Measurements from ENCODE around the gene FAM174A.

The FAM174A gene

DNA sequence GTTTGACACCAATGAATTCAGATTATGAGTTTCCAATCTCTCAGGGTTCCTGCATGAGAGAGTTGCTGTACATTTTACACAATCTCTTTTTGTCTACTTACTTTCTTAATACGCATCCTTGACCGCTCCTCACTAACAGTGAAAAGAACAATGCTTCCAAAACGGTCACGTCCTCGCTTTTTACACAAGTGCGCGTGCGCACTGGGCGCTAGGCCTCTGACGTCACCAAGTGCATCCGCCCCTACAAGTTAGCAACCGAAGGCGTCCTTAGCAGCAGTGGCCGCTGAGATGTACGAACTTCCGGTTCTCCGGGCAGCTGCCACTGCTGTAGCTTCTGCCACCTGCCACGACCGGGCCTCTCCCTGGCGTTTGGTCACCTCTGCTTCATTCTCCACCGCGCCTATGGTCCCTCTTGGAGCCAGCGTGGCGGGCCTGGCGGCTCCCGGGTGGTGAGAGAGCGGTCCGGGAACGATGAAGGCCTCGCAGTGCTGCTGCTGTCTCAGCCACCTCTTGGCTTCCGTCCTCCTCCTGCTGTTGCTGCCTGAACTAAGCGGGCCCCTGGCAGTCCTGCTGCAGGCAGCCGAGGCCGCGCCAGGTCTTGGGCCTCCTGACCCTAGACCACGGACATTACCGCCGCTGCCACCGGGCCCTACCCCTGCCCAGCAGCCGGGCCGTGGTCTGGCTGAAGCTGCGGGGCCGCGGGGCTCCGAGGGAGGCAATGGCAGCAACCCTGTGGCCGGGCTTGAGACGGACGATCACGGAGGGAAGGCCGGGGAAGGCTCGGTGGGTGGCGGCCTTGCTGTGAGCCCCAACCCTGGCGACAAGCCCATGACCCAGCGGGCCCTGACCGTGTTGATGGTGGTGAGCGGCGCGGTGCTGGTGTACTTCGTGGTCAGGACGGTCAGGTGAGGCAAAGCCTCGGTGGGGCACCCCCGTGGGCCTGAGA lies at the start of gene FAM174A:
FAM174A (plus strand) TSS at position 315 of the 946 bp plus-strand sequence; CDS start at position 472, 157 bp downstream.
- Histone ChIP-seq H3K36me3 (ENCODE audit: control insufficient read depth, insufficient read depth, low read length) (no peaks in the 10 kb centered on the region), H3K4me1 (ENCODE audit: control insufficient read depth, insufficient read depth, low read length) (no peaks in the 10 kb centered on the region), H3K4me3 (ENCODE audit: low read depth, low read length) (peak within 1 kb of the TSS; percentile 91), H3K9ac (ENCODE audit: low read depth, low read length) (peak within 1 kb of the TSS; percentile 56), H3K9me3 (ENCODE audit: control insufficient read depth, insufficient read depth, low read length) (no peaks in the 10 kb centered on the region), H3K27me3 (ENCODE audit: control insufficient read depth, insufficient read depth, low read length) (no peaks in the 10 kb centered on the region)

DNA sequence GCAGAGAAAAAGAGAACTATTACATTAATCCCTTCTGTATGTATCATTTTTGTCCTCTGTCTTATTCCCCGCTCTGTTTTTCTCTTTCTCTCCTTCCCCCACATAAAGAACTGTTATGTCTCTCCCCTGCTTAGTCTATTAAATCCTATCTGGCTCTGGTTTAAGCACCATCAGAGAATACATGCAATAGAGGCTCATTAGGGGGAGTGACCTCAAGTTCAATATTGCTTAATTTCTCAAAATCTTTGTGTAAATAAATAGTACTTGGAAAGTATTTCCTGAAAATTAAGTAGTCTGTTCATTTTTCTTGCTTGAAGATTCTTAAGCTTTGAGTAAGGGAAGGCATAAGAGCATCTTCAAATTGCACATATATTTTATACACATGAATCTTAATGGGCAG lies 41.2 kb upstream of the FAM174A start:
- H3K4me3 ChIP-seq (ENCODE audit: low read depth, low read length): no peak overlapping the region
- no peaks in the 10 kb centered on the region for H3K4me1 ChIP-seq (ENCODE audit: control insufficient read depth, insufficient read depth, low read length)
- H3K9ac ChIP-seq (ENCODE audit: low read depth, low read length): no peak overlapping the region
- H3K36me3 ChIP-seq (ENCODE audit: control insufficient read depth, insufficient read depth, low read length): no peaks in the 10 kb centered on the region
- no peaks in the 10 kb centered on the region for H3K9me3 ChIP-seq (ENCODE audit: control insufficient read depth, insufficient read depth, low read length)
- H3K27me3 ChIP-seq (ENCODE audit: control insufficient read depth, insufficient read depth, low read length): no peaks in the 10 kb centered on the region

DNA sequence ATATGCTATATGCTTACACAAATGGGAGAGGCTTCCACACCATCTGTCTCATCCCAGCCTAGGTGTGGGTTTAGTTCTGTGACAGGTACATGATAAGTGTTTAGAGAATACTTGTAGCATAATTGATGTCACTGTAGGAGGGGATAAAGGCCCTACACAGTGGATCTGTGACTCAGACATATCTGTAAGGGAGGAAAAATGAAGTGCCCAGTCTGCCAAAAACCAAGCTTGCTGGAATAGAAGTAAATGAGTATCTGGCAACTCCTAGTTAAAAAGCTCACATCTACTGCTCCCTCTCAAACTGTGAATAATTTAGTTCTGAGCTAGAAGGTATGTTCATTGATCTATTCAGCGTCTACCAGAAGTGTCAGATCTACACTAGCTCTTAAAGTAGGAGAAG lies 38.9 kb upstream of the FAM174A start:
- no peaks in the 10 kb centered on the region for H3K4me1 ChIP-seq (ENCODE audit: control insufficient read depth, insufficient read depth, low read length)
- H3K27me3 ChIP-seq (ENCODE audit: control insufficient read depth, insufficient read depth, low read length): no peaks in the 10 kb centered on the region
- H3K9ac ChIP-seq (ENCODE audit: low read depth, low read length): no peak overlapping the region
- no peaks in the 10 kb centered on the region for H3K36me3 ChIP-seq (ENCODE audit: control insufficient read depth, insufficient read depth, low read length)
- no peaks in the 10 kb centered on the region for H3K9me3 ChIP-seq (ENCODE audit: control insufficient read depth, insufficient read depth, low read length)
- H3K4me3 ChIP-seq (ENCODE audit: low read depth, low read length): no peak overlapping the region

DNA sequence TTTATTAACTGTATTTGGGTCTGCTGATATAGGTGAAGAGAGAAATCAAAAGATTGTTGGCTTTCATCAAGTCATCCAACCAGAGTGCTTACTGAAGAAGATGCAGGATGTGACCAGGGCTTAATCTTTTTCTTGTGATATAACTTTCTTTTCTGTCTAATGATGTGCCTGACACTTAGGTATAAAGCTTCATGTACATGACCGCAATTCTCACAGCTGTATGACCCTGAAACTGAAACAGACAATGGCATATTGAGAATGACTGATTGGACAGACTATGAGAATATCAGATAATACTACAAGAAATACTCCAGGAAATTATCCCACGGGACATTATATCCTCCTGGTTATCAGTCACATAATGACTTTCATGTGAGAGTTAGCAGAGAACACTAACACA lies 32.5 kb upstream of the FAM174A start:
- H3K27me3 ChIP-seq (ENCODE audit: control insufficient read depth, insufficient read depth, low read length): no peaks in the 10 kb centered on the region

DNA sequence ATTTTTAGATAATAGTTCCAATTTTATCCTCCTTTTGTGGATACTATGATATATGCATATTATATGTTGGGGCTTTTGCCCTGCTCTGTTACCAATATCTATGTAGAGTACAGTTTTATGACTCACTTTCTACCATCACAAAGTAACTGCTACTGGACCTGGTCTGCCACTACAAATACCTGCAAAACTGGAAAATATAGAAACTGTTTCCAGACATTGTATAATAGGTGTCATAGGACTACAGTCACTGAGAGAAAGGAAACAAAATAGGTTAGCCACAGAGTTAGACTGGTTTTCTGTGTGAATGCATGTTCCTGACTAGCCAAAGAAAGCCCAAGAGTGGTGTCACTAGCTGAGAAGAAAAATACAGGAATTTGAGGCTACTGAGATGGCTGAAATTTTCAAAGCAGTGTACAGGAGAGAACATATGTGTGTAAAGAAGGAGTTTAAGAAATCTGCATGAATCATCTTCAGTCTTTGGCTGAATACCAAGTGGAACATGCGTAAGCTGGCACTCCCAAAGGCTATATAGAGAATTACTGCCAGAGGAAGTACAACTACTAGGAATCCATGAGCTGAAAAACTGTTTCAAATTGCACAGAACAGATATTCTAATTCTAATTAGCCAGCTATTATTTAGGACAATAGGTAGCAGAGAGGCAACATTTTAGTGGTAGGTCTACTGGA lies 29.0 kb upstream of the FAM174A start:
- H3K4me3 ChIP-seq (ENCODE audit: low read depth, low read length): no peak overlapping the region
- H3K4me1 ChIP-seq (ENCODE audit: control insufficient read depth, insufficient read depth, low read length): no peaks in the 10 kb centered on the region
- no peaks in the 10 kb centered on the region for H3K27me3 ChIP-seq (ENCODE audit: control insufficient read depth, insufficient read depth, low read length)
- H3K9me3 ChIP-seq (ENCODE audit: control insufficient read depth, insufficient read depth, low read length): no peaks in the 10 kb centered on the region
- H3K36me3 ChIP-seq (ENCODE audit: control insufficient read depth, insufficient read depth, low read length): no peaks in the 10 kb centered on the region
- H3K9ac ChIP-seq (ENCODE audit: low read depth, low read length): no peak overlapping the region

More for the DNA sequence above, 32.5 kb upstream of the FAM174A start:
- no peak overlapping the region for H3K9ac ChIP-seq (ENCODE audit: low read depth, low read length)
- no peak overlapping the region for H3K4me3 ChIP-seq (ENCODE audit: low read depth, low read length)
- H3K4me1 ChIP-seq (ENCODE audit: control insufficient read depth, insufficient read depth, low read length): no peaks in the 10 kb centered on the region
- no peaks in the 10 kb centered on the region for H3K36me3 ChIP-seq (ENCODE audit: control insufficient read depth, insufficient read depth, low read length)
- no peaks in the 10 kb centered on the region for H3K9me3 ChIP-seq (ENCODE audit: control insufficient read depth, insufficient read depth, low read length)

DNA sequence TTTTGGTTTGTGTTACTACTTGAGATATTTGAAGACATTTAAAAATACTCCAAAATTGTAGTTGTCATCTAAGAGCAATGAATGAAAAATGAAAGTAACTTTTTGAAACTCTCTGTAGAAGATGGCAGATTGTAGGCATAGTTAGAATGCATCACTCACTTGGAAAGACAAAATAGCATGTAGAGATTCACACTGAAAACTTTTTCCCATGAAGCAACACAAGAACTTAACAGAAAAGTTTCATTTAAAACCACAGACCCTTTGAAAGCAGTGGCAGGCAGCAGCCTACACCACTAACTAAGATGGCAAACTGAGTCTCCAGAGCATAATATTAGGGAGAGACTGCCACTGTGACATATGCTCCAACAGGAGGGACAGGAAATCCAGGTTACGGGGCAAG lies 18.9 kb upstream of the FAM174A start:
- Histone ChIP-seq H3K9ac (ENCODE audit: low read depth, low read length) (no peak overlapping the region), H3K36me3 (ENCODE audit: control insufficient read depth, insufficient read depth, low read length) (no peaks in the 10 kb centered on the region), H3K9me3 (ENCODE audit: control insufficient read depth, insufficient read depth, low read length) (no peaks in the 10 kb centered on the region), H3K27me3 (ENCODE audit: control insufficient read depth, insufficient read depth, low read length) (no peaks in the 10 kb centered on the region), H3K4me1 (ENCODE audit: control insufficient read depth, insufficient read depth, low read length) (no peaks in the 10 kb centered on the region), H3K4me3 (ENCODE audit: low read depth, low read length) (no peak overlapping the region)

DNA sequence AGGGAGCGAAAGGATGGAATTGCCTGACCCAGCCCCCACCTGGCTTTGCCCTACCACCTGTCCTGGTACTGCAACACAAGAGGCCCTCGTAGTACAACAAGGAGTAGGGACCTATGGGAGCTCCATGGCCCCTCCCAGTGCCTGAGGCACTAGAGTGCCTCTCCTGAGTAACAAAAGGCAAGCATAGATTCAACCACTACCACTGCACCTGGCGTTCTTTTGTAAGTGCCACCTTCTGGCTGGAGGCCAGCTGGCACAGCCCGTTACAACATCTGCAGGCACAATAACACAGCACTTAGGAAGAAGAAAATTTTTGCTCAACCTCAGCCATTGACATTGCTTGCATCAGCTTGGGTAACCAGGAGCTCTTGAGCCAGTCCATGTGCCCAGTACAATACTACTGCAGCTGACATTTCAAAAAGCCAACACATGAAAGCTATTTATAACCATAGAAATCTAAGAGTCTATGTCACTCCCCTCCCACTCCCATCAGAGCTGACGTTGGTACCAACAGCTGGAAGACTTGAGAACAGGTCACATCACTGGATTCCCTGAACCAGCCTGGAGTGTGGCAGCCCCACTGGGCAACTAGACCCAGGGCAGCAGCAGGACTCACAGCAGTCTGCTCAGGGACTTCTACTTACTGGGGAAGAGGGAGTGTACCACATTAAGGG lies 17.7 kb upstream of the FAM174A start:
- H3K4me1 ChIP-seq (ENCODE audit: control insufficient read depth, insufficient read depth, low read length): no peaks in the 10 kb centered on the region

DNA sequence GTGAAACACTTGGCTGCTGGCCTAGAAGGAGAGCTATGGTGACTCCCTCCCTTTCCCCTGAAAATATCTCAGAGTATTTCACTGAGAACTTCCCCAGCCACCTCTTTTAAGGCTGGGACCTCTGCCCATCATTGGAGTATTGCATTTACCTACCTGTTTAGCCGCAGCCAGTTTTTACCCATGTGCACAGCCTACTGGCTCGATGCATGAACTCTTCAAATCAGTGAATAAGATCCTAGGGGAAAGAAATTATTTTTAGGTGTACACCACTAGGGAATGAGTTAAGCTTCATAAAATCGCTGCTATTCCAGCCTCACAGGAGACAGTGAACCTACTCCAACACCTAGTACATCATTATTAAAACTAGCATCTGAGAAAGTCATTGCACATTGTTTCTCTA lies 16.8 kb upstream of the FAM174A start:
- Histone ChIP-seq H3K27me3 (ENCODE audit: control insufficient read depth, insufficient read depth, low read length) (no peaks in the 10 kb centered on the region), H3K36me3 (ENCODE audit: control insufficient read depth, insufficient read depth, low read length) (no peaks in the 10 kb centered on the region), H3K4me3 (ENCODE audit: low read depth, low read length) (no peak overlapping the region), H3K4me1 (ENCODE audit: control insufficient read depth, insufficient read depth, low read length) (no peaks in the 10 kb centered on the region), H3K9ac (ENCODE audit: low read depth, low read length) (no peak overlapping the region), H3K9me3 (ENCODE audit: control insufficient read depth, insufficient read depth, low read length) (no peaks in the 10 kb centered on the region)

More for the DNA sequence above, 17.7 kb upstream of the FAM174A start:
- Histone ChIP-seq H3K36me3 (ENCODE audit: control insufficient read depth, insufficient read depth, low read length) (no peaks in the 10 kb centered on the region), H3K4me3 (ENCODE audit: low read depth, low read length) (no peak overlapping the region), H3K9ac (ENCODE audit: low read depth, low read length) (no peak overlapping the region), H3K9me3 (ENCODE audit: control insufficient read depth, insufficient read depth, low read length) (no peaks in the 10 kb centered on the region), H3K27me3 (ENCODE audit: control insufficient read depth, insufficient read depth, low read length) (no peaks in the 10 kb centered on the region)

DNA sequence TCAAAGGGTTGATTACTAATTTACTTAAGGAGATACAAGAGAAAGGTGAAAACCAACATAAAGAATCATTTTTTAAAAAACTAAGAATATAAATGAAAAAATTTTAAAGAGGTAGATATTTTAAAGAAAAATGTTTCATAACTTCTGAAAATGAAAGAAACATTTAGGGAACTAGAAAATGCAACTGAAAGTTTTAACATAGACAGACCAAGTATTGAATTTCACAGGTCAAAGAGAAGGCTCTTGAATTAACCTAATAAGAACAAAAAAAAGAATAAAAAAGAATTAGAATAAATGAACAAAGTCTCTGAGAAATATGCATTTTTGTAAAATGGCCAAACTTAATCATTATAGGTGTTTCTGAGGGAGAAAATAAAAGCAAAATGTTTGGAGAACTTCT lies 16.1 kb upstream of the FAM174A start:
- no peak overlapping the region for H3K9ac ChIP-seq (ENCODE audit: low read depth, low read length)
- no peak overlapping the region for H3K4me3 ChIP-seq (ENCODE audit: low read depth, low read length)
- no peaks in the 10 kb centered on the region for H3K36me3 ChIP-seq (ENCODE audit: control insufficient read depth, insufficient read depth, low read length)
- H3K27me3 ChIP-seq (ENCODE audit: control insufficient read depth, insufficient read depth, low read length): no peaks in the 10 kb centered on the region
- H3K9me3 ChIP-seq (ENCODE audit: control insufficient read depth, insufficient read depth, low read length): no peaks in the 10 kb centered on the region
- no peaks in the 10 kb centered on the region for H3K4me1 ChIP-seq (ENCODE audit: control insufficient read depth, insufficient read depth, low read length)

DNA sequence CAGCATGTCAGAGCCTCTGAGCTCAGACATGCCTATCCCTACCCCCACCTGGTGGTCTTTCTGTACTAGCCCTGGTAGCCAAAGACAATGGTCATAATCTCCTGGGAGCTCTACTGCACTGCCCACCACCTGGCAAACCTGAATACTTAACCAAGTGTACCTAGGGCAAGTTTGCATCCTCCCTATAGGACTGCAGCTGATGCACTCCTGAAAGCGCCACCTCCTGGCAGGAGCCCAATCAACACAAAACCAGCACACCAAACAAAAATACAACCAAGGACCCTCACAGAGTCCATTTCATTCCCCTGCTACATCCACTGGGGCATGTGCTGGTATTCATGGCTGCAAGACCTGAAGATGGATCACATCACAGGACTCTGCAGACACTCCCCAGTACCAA lies 14.8 kb upstream of the FAM174A start:
- Histone ChIP-seq H3K9me3 (ENCODE audit: control insufficient read depth, insufficient read depth, low read length) (no peaks in the 10 kb centered on the region), H3K36me3 (ENCODE audit: control insufficient read depth, insufficient read depth, low read length) (no peaks in the 10 kb centered on the region), H3K27me3 (ENCODE audit: control insufficient read depth, insufficient read depth, low read length) (no peaks in the 10 kb centered on the region), H3K4me1 (ENCODE audit: control insufficient read depth, insufficient read depth, low read length) (no peaks in the 10 kb centered on the region), H3K9ac (ENCODE audit: low read depth, low read length) (no peak overlapping the region), H3K4me3 (ENCODE audit: low read depth, low read length) (no peak overlapping the region)

DNA sequence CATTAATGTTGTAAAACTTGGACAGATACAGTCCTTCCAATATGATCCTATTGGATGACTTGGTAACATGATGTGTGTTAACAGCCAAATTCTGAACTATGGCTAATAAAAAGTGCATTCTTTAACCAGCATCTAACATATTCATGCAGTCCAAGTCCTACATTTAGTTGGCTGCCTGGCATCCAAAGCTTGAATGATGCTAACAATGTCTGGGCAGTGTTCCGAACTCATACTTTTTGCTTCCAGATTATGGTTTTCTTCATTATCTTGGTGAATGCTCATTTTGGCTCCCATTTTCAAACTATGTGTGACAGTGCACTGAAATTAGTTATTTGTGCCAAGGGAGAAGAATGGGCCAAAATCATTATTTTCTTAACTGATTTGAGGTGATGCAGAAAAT lies 2.8 kb downstream of the FAM174A start:
- no peaks in the 10 kb centered on the region for H3K9me3 ChIP-seq (ENCODE audit: control insufficient read depth, insufficient read depth, low read length)
- no peaks in the 10 kb centered on the region for H3K27me3 ChIP-seq (ENCODE audit: control insufficient read depth, insufficient read depth, low read length)
- H3K4me3 ChIP-seq (ENCODE audit: low read depth, low read length): no peak overlapping the region
- no peaks in the 10 kb centered on the region for H3K4me1 ChIP-seq (ENCODE audit: control insufficient read depth, insufficient read depth, low read length)
- H3K9ac ChIP-seq (ENCODE audit: low read depth, low read length): no peak overlapping the region
- no peaks in the 10 kb centered on the region for H3K36me3 ChIP-seq (ENCODE audit: control insufficient read depth, insufficient read depth, low read length)
